ENCODE results near the gene GPR6.

The GPR6 gene

DNA sequence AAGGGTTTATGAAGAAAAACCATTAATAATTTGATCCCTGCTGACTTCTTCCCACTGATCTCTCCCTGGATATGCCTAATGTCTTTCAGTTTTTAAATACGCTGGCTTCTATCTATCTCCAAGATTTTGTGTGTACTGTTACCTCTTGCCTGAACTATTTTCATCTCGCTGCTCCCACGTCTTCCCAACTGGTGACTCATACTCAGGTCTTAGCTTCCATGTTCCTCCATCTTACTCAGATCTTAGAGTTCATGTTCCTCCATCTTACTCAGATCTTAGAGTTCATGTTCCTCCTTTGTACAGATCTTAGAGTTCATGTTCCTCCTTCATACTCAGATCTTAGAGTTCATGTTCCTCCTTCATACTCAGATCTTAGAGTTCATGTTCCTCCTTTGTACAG, 21.6 kb downstream of the GPR6 start:
- DNase-seq = no peak

DNA sequence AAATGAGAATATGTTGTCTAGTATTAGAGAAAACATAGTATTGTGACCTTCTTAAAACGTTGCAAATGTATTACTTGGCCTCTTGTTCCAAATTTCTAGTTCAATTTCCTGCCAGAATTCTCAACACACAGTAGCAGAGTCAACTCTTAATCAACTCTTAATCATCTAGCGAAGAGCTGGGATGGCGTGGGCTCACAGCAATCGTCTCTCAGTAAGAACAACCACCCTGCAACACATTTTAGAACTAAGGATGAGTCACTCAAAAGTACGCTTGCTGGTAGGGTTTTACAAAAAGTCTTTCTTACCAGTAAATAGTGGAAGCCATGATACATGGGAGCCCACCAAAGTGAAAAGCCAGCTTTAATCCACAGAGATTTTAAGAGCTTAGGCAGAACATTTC, 24.6 kb downstream of the GPR6 start:
- no peak for DNase-seq

DNA sequence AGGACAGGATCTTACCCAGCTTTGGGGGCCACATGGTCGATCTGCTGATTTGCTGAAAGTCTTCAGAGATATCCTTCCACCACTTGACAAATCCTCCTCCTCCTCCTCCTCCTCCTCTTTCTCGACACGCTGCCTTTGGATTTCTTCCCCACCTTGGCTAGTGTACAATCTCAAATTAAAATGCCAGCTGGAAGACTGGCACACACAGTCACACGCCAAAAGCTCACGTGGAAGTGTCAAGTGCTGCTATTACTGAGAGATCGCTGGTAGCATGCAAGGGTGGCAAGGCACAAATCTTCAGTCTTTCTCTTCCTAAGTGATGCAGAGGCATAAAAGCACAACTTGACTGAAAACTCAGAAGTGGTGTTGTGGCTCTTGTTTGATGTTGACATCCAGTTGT, 35.3 kb downstream of the GPR6 start:
- no peak for DNase-seq

DNA sequence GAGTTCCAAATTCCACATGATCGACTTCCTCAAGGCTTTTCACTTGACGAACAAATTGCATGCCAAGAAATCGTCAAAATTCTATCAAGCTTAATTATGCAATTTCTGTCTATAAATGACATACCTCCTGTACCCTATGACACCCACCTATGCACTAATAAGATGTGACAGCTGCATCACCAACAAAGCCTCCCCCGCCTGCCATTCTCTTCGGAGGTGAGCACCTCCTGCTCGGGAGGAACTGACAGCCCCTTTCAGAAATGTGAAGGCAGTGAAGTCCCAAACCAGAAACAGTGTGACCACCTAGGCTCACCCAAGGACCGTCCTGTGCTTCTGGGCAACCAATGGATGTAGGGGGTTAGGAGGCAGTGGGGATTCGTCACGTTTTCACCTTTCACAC, 37.1 kb downstream of the GPR6 start:
- no peak for DNase-seq

- no peak for DNase-seq
These were observed 39.2 kb downstream of the GPR6 start for GRCh38 chr6:110017306-110017705.

GRCh38 chr6:110017946-110018345, 39.8 kb downstream of the GPR6 start:
- no peak for DNase-seq

DNA sequence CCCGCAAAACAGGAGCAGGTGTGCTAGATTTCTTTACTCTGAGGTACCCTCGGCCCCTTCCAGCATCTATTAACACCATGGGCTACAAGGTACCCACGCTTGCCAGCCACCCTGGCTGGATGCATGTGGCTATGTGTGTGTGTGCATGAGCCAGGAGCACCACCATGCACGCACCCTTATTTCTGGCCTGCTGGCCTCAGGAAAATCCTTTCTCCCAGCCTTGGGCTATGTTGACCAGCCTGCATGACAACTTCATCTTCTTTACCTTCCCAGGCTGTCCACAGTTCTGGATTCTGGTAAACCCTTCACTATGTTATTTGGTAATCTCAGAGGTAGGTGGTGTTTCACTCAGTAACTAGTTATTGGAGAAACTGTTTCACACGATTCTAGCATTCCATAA, 40.4 kb downstream of the GPR6 start:
- DNase-seq = no peak

DNA sequence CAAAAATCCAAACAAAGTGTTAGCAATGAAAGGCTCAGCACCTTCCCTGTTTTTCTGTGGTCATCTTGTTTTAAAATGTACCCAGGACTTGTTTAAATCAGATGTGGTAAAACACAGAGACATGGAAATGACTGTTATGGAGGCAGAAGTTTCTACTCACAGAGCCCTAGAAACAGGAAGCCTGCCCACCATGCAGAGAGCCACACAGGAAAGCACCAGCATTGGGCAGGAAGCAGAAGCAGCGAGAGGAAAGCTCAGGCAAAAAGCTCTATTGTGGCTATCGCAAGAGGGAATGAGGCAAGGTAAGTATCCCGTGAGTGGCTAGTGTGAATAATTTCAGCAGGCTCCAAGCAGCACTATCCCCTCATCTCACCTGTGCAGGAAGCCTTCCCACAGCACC, 42.8 kb downstream of the GPR6 start:
- no peak for DNase-seq

DNA sequence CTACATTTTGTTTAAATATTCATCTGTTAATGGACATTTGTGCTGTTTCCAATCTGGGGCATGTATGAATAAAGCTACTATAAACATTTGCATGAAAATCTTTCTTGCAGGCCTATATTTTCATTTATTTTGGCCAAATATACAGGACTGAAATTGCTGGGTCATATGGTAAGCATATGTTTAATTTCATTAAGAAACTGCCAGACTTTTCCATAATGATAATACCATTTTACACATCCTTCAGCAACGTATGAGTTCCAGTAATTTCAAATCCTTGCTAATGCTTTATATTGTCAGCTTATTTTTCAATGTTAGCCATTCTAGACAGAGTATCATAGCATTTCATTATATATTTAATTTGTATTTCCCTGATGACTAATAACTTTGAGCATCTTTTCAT, 51.0 kb downstream of the GPR6 start:
- DNase-seq = no peak

All from C1 segment of cervical spinal cord (tissue), 14 donors.